VCaP (cell line): ENCODE results near the gene CBLB.

Experiments
- H3K27ac ChIP-seq: fragments of 450-650 bp; 2 replicates; pipeline ENCODE4 v1.5.1; 2017
- CTCF ChIP-seq: fragments of 450-650 bp; conservative IDR thresholded peaks from 2 replicates; pipeline ENCODE4 v1.5.1; 2017; ENCODE audit warnings: mild to moderate bottlenecking, moderate library complexity

The CBLB gene

GRCh38 chr3:105906836-105907235 lies 38.0 kb upstream of the CBLB start:
- no peak overlapping the region for H3K27ac ChIP-seq
- TF ChIP-seq CTCF = no peak

GRCh38 chr3:105906345-105906744 lies 37.5 kb upstream of the CBLB start:
- H3K27ac ChIP-seq = no peak overlapping the region
- no peak for TF ChIP-seq CTCF

GRCh38 chr3:105905328-105905727 lies 36.5 kb upstream of the CBLB start:
- TF ChIP-seq CTCF = no peak
- H3K27ac ChIP-seq = no peak overlapping the region

GRCh38 chr3:105904678-105905284 lies 36.0 kb upstream of the CBLB start:
- TF ChIP-seq CTCF = no peak
- no peak overlapping the region for H3K27ac ChIP-seq

GRCh38 chr3:105904251-105904650 lies 35.4 kb upstream of the CBLB start:
- H3K27ac ChIP-seq = no peak overlapping the region
- TF ChIP-seq CTCF = no peak

GRCh38 chr3:105899516-105899915 lies 30.7 kb upstream of the CBLB start:
- no peak for TF ChIP-seq CTCF
- no peak overlapping the region for H3K27ac ChIP-seq

- H3K27ac ChIP-seq = no peak overlapping the region
- no peak for TF ChIP-seq CTCF
Measured at GRCh38 chr3:105891101-105891500, 22.3 kb upstream of the CBLB start.
